Posterior vena cava (tissue), 2 donors: ENCODE results near the gene HOXD10. TPM values are rescaled to one million over a fixed set of nuclear protein-coding genes. Genes with fewer than 3 reads are reported as not detected.

Source experiments
- DNase-seq: peaks from one replicate; pipeline ENCODE4 v3.0.0-alpha.2; 2020; ENCODE audit warnings: low spot score
- intact Hi-C, 2 donors: fragments of 100-400 bp; cut with DNase I; formaldehyde crosslinking; loops; one replicate each; pipeline versions ENCODE4 v1.14.1 to v1.14.2; 2022 to 2023
- total RNA-seq, 2 donors: library from RNA; stranded (reverse); fragmentation: NEBNext Ultra II Directional; extraction: Animal tissue kit (Norgen Biotek cat#: 25700); gene quantifications; one replicate each; pipeline ENCODE4 v1.2.1, GENCODE V29; 2021
- donor health status: DM: yes; HTN: yes; CAD: no.
- donor health status: DM: yes; HTN: yes; CAD: no.

The HOXD10 gene
- total RNA-seq, 2 donors from 2014 or later: 1.6 to 10.1 TPM

DNA sequence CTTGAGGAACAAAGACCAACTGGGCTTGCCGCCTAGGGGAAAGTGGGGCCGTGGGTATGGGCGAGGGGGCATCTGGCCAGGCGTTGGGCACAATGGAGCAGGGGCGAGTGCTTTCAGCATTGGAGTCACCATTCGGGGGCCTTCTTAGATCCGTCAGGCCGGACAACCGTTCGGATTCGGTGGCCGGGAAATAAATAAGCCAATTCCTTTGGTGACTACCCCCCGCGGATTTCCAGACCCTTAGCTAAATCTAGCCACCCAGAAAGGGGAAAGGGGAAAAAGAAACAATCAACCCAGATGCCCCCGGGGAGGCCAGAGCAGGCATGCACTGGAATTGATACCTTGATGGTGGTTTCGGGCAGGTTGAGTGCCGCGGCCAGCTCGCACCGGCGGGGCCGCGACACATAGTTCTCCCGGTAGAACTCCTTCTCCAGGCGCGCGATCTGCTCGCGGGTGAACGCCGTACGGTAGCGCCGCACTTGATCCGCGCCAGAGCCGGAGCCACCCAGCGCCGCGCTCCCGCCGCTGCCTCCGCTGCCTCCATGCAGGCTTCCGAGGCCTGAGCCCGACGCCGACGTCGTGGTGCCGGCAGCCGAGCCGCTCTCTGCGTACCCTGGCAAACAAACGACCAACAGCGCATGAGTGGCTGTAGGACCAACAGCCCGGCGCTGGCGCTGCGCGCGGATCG lies 34.6 kb upstream of the HOXD10 start:
- no peak for DNase-seq
- intact Hi-C loops: loop anchor here in 1 of 2 donors (10.0 kb wide), 1 partner anchor 397 kb away; no protein-coding TSS in a partner anchor

DNA sequence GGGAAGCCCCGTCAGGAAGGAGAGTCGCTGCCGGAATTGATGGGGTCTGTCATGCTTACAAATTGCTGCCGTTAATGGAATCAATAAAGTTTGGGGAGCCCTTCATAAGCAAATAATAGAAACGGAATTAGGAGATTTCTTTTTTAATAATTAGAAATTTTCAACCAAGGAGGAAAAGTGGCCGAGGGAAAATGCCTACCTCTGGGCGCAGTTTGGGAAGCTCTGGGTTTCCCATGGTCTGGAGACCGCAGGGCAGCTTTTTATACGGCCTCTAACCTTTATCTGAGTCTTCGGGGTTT lies 34.1 kb upstream of the HOXD10 start:
- intact Hi-C loops: loop anchor here in 1 of 2 donors (10.0 kb wide), 1 partner anchor 398 kb away; no protein-coding TSS in a partner anchor
- DNase-seq: no peak

DNA sequence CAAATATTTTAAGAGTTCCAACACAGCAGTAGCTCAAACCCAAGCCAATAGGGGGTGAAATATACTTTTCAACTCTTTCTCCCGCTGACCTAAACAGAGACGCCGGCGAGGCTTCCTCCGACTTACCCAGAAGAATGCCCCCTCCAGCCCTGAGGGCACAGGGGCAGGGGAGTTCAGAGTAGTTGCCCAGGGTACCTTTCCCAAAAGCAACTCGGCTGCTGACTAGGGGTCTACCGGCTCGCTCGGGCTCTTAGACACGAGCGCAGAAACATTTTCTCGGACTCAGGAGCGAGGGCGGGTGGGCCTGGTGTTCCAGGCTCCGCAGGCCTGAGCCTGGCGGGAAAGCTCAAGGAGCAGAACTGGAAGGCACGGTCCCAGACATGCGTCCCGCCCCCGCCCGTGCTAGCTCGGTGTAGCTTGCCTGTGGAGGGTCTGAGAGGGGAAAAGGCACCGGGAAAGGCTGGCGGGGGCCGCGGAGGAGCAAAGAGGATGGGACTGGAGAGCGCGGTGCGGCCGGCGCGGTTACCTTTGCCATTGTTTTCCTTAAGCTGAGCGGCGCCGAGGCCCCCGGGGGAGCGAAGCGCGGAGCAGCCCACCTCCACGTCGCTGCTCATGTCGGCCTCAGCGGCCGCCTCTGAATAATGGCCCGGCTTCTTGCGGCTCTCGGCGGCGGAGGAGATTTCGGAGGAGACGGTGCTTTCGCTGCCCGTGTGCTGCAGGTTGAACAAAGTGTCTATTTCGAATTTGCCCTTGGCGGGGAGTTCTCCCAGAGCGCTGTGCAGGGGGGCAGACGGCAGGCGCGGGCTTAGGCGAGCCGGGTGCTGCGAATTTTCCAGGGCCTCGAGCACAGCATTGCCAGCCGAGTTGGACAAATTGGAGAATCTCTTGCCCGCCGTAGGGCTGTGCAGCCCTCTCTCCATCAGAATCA lies 33.5 kb upstream of the HOXD10 start:
- no peak for DNase-seq
- intact Hi-C loops: loop anchor here in 1 of 2 donors (10.0 kb wide), 1 partner anchor 398 kb away; no protein-coding TSS in a partner anchor

DNA sequence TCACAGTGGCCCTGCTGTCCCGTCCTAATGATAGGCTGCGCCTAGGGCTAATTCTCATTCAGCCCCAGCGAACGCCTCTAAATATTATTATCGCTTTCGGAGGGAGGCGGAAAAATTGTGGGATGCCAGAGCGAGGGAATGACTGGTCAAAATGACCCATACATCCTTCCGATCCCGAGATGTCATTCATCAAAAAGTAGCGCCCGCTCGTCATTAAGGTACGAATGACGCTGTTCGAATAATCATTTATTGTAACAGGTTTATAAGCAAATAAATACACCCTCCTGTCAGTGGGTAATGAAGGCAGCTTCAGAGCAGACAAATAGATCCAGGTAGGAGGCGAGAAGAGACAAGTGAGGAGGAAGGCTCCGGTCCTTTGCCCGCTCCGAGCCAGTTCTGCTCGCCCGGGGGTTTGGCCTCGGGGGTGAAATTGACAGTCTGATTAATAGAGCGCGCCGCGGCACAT lies 32.7 kb upstream of the HOXD10 start, which contains the start of gene EVX2:
Gene EVX2, minus strand, starts transcription at position 167 of the 466 bp plus-strand sequence. CDS start 186 bp downstream, outside the sequence.
- intact Hi-C loops: loop anchor here in 1 of 2 donors (10.0 kb wide), 1 partner anchor 399 kb away; no protein-coding TSS in a partner anchor
- DNase-seq: no peak

DNA sequence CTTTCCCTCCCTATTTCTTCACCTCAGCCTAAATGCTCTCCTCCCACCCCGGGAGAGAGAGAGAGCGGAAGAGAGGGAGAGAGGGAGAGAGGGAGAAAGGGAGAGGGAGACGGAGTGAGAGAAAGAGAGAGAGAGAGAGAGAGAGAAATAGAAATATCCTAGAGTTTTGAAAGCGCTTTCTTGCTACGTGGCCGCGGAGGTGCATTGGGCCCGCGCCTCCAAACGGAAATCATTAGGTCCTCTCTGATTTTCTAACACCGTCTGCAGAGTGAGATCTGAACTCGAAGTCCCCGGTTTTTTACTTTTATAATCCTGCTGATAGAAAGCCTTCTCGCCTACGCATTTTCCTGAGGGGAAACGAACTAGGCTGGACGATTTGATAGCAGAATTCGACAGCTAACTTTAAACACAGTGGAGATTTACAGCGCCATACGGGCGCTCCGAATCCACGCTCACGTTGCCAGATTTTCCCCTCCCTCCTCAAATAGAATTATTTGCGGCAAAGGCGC lies 31.9 kb upstream of the HOXD10 start:
- DNase-seq: no peak
- intact Hi-C loops: loop anchor here (5.0 to 10.0 kb wide), 2 partner anchors 397 to 400 kb away; no protein-coding TSS in a partner anchor

DNA sequence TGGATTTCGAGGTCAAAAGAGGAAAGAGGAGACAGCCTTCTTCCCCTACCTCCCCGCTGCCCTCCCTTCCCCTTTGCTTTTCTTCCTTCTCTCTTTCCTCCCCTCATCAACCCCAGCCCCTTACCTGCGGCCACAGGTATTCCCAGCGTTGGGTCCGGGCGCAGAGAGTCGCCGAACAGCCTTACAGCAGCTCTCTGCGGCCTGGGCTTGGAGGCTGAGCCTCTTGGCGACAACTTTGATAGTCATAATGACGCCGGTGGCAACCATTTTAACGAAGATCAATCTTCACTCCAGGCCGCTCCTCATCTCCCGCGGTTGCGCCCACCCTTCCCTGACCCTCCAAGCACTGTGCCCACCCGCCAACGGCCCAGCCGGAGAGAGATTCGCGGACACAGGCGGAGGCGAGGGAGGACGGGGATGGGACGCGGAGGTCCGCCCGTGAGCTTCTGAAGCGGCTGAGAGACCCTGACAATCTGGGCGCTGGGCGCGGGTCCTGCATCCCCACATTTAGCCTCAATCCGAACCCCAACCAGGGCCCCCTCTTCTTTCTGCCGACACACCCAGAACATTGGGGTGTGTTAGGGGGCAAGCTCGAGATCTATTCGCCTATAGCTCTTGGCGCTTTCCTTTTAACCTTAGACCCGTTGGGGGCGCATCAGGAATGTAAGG lies 31.3 kb upstream of the HOXD10 start:
- intact Hi-C loops: loop anchor here (5.0 to 10.0 kb wide), 2 partner anchors 398 to 400 kb away; no protein-coding TSS in a partner anchor
- peak; percentile 78 for DNase-seq

DNA sequence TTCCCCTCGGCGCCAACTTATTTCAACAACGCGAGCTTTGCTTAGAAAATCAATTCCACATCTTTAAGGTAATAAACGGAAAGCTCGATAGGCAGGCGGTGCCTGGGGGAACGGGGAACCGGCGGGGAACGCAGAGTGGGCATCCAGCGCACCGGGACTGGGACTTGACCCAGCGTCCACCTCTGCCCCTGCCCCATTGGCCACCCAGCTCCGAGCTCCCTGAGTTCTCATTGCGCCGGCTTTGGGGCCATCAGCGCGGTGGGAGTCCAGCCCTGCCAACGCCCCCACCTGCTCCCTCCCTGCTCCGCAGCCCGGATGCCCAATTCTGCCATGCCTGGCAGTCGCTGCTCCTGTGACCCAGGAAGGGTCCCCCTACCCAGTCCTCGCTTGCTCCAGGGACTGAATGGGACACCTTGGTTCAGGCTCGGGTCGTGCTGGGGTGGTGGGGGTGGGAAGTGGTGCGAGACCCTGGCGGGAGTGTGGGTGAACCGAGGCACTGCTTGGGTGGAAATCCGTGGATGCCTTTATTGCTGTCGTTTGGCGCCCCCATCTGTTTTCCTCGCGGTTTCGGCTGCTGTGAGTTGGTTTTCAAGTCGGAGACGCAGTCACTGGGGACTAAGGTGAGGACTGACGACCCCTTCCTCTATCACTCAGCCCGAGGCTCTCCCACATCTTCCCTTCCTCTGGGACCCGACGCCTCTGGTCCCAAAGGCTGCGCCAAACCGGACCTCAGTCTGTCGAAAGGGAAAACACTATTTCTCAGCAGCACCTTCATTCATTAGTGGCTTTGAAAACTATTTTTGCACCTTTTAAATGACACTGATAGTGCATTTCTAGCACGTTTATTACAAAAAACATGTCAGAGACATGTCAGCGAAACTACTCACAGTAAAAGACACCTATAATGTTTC lies 30.5 kb upstream of the HOXD10 start:
- DNase-seq: peak; percentile 79
- intact Hi-C loops: loop anchor here (5.0 to 10.0 kb wide), 2 partner anchors 399 to 401 kb away; no protein-coding TSS in a partner anchor

DNA sequence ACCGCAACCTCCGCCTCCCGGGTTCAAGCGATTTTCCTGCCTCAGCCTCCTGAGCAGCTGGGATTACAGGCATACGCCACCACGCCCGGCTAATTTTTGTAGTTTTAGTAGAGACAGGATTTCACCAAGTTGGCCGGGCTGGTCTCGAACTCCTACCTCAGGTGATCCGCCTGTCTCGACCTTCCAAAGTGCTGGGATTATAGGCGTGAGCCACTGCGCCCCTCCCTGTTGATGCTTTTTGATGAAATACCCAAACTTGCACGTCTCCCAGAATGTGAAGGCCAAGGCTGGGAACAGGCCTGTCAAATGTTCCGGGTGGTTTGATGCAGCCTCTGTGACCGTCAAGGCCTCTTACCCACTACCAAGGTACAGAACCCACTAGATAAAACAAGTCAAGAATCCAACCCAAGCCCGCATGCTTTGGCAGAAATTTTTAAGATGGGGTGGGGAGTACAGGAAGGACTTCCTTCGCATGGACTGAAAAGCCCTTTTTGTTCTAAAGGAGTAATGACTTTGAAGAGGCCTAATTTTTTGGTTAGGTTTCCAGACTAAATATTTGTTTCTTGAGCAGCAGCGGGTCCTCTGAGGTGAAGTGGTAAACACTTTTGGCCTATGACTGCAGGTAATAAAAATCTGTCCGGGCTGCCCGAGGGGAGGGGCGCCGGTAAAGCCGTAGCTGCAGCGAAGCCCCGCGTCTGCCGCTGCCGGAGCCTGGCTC lies 29.1 kb upstream of the HOXD10 start:
- intact Hi-C loops: loop anchor here (5.0 to 10.0 kb wide), 2 partner anchors 400 to 403 kb away; no protein-coding TSS in a partner anchor
- DNase-seq: no peak

DNA sequence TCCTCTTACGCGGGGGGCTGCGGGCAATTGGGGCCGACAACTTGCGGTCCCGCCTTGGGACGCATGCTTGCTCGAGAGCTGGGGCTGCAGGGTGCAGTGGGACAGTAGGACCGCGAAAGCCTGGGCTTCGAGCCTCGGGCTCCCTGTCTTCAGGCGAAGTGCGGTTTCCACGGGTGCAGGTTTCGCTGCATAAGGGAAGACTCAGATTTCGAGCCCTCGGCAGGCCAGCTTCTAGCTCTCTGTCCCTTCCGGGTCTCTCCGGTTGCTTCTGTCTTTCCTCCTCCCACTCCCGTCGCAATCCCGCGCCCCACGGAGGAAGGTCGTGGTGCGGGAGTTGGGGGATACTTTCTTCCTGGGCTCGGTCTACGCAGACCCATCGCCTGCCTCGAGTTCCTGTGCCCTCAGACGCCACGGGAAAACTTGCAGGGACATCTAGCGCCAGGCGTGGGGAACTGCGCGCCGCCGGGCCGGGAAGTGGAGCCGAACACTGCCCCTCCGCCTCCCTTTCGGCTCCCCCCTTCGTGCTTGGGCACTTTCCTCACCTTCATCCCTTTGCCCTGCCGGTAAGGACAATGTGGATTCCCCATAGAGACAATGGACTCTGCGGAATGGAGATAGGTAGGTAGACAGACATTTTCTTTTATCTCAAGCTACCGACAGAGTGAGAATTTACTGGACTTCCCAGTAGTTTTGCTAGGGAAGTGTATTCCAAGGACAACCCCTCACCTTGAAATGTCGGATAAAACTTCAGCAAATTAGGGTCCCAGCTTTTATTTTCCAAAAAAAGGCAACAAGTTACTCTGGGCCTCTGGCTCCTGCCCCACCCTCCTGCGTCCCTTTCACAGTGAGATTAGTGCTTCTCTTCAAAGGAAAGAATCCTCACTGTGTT lies 28.3 kb upstream of the HOXD10 start:
- peak; percentile 88 for DNase-seq

DNA sequence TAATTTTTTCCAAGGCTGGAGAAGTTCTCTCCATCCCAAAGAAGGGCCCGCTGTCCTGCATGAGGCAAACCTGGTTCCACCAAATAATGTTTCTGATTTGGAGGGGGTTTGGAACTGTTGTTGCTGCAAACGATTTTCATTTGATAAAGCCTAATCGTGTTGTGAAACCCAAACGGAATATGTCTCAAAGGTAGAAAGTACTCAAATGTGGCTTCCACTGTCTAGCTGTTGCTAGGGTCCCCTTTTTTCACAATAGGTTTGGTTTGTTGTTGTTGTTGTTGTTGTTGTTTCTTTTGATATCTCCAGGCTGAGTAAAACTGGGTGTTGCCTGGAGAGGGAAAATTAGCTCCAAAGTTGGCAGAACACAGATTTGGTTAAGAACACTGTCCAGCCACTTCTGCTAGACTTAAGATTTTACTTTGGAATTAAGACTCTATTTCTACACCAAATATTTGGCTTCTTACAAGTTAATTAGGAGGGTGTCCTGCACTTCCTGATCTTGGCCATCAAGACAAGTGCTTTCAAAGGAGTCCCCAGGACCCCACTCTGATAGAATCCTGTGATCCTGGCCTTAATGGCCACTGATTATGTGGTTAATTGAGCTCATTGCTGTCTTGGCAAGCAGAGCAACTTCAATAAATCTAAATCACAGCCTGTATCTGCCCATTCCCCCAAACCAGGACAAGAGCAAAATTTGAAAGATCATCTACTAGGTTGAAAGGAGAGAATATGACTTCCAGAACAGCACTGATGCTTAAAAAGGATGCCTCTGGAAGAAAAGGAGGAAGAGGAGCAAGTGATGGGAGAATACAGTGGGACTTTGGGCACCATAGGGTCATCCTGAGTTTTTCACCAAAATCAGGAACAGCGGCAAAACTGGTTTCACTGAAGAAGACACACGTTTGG lies 27.4 kb upstream of the HOXD10 start:
- DNase-seq: no peak
- intact Hi-C loops: loop anchor here (5.0 to 10.0 kb wide), 2 partner anchors 402 to 404 kb away; no protein-coding TSS in a partner anchor

More for the DNA sequence above, 28.3 kb upstream of the HOXD10 start:
- intact Hi-C loops: loop anchor here (5.0 to 10.0 kb wide), 2 partner anchors 401 to 403 kb away; no protein-coding TSS in a partner anchor

DNA sequence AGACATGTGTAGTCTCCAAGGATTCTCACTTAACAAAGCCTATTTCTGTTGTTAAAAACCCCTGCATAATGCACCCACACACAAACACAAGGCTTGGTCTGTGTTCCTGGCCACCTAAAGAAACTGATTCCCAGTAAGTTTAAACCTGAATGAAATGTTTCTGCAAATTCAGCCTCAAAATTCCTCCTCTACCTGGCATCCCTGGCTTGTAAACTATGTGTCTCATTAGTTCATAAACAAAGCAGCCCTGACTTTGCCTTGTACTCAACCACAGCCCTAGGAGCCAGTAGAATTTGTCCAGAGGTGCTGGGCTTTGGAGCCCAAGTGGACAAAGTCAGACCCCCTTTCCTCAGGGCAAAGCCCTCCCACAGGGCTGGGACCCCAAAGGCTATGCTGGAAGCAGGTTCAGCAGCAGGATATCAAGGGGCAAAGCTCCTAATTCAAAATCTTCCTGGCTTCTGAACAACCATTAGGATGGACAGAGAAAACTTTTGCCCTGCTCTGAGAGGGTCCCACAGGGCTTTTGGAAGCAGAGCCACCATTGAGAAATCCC lies 26.7 kb upstream of the HOXD10 start:
- intact Hi-C loops: loop anchor here (5.0 to 10.0 kb wide), 4 partner anchors 403 to 1595 kb away; no protein-coding TSS in a partner anchor

DNA sequence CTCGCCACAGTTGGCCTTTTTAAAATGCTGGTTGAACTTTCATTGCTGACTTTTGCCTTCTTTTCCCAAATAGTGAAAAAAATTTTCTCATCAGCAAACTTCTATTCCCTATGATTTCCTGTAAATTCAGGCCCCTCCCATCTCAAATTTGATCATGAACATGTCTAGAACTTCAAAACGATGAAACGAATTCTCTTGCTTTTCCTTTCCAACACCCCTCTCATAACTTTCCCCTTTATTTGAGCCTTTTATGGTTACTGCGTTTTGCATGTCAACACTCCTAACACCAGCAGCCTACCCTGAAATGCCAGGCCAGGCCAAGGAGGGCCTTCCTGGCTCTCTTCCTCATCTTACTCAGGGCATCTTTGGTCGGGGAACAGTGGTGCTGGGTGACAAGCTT lies 25.7 kb upstream of the HOXD10 start:
- no peak for DNase-seq
- intact Hi-C loops: loop anchor here in 1 of 2 donors (10.0 kb wide), 2 partner anchors 726 to 1596 kb away; no protein-coding TSS in a partner anchor

More for the DNA sequence above, 26.7 kb upstream of the HOXD10 start:
- no peak for DNase-seq

DNA sequence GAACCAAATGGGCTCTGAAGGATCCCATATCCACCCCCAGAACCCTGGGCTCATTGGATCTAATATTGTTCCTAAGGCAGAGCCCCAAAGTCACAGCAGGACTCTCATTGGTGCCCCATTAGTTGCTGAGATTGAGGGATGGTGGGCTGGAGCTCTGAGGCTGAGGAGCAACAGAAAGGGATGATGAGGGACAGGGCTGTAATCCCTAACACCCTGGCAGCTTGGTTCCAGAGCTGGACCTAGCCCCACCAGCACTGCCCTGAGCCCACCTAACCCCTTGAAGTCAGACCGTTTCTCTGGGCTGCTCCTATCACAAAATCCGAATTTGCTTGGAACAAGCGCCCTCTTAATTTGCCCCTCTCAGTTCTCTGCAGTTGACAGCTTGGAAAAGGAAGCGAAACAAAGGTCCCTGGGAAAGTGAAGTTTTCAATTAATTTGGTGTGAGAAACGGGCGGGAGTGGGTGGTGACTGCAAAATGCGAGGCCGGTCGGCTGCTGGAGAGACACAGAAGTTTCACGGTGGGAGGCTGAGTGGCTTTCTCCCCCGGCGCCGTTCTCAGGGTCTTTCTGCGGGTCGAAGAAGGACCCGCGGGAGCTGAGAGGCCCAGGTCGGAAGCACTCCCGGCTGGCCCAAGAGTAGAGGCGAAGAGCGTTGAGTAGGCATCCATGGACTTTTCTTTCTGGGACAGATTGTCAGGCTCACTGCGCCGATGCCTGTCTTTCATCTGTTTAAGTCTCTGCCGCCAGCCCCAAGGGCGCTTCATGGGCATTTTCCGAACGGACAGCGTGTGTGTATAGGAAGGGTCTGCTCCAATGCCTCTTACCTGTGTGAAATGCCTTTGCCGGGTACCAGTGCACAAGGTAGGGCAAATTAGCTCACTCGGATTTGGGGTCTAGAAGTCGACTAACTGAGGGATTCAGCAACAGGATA lies 25.0 kb upstream of the HOXD10 start:
- DNase-seq: no peak
- intact Hi-C loops: loop anchor here in 1 of 2 donors (10.0 kb wide), 2 partner anchors 727 to 1597 kb away; no protein-coding TSS in a partner anchor
